ENCODE data around the gene ST6GALNAC5.

GRCh38 chr1:76905876-76906595, 38.8 kb downstream of the ST6GALNAC5 start:
- TF ChIP-seq, protein P1, sequence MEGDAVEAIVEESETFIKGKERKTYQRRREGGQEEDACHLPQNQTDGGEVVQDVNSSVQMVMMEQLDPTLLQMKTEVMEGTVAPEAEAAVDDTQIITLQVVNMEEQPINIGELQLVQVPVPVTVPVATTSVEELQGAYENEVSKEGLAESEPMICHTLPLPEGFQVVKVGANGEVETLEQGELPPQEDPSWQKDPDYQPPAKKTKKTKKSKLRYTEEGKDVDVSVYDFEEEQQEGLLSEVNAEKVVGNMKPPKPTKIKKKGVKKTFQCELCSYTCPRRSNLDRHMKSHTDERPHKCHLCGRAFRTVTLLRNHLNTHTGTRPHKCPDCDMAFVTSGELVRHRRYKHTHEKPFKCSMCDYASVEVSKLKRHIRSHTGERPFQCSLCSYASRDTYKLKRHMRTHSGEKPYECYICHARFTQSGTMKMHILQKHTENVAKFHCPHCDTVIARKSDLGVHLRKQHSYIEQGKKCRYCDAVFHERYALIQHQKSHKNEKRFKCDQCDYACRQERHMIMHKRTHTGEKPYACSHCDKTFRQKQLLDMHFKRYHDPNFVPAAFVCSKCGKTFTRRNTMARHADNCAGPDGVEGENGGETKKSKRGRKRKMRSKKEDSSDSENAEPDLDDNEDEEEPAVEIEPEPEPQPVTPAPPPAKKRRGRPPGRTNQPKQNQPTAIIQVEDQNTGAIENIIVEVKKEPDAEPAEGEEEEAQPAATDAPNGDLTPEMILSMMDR (conservative IDR thresholded peaks at IDR 0.05; ENCODE audit: low read length) = no peak
- no peak for TF ChIP-seq EZH2phosphoT487 (IDR thresholded peaks at IDR 0.05; ENCODE audit: borderline replicate concordance)
